H1 (cell line): ENCODE data around the gene ARHGEF10L. TPM values are rescaled to one million over a fixed set of nuclear protein-coding genes. Genes with fewer than 3 reads are reported as not detected.

Experiments used
- CTCF ChIA-PET: fragments of 300-600 bp; sonication (Branson Sonifier 250); formaldehyde crosslinking; loops from one replicate; lab custom pipeline; 2021; ENCODE audit not compliant: partially characterized antibody; lab: Charles Lee
- POLR2A ChIA-PET: fragments of 300-600 bp; sonication (Branson Sonifier 250); formaldehyde crosslinking; loops from one replicate; lab custom pipeline; 2021; ENCODE audit warnings: inconsistent platforms; ENCODE audit not compliant: partially characterized antibody; lab: Charles Lee
- DNase-seq, 2 experiments: peaks; one replicate each; pipeline versions ENCODE4 v3.0.0 to v3.0.0-alpha.2; 2010 to 2022; ENCODE audit warnings: low spot score in 2 of 2, low read depth in 1 of 2, mixed read lengths in 1 of 2
- FAIRE-seq: peaks from 2 replicates; lab custom pipeline; 2011; peaks lifted over from hg19 to GRCh38; lab: Jason Lieb, UNC
- H2AFZ ChIP-seq: 2 replicates; pipeline ENCODE4 v1.8.1; 2012; ENCODE audit warnings: low read length, inconsistent platforms
- H2AK5ac ChIP-seq: 2 replicates; pipeline ENCODE4 v1.6.1; 2013; ENCODE audit warnings: low read depth, low read length
- H2BK120ac ChIP-seq: replicated peaks from 2 replicates; pipeline ENCODE3; 2013; ENCODE audit warnings: low read depth, low read length, inconsistent platforms
- H2BK12ac ChIP-seq: 2 replicates; pipeline ENCODE4 v1.6.1; 2013; ENCODE audit warnings: low read depth, low read length
- H2BK15ac ChIP-seq: 2 replicates; pipeline ENCODE4 v1.6.1; 2013; ENCODE audit warnings: low read length
- H2BK20ac ChIP-seq: 2 replicates; pipeline ENCODE4 v1.6.1; 2013; ENCODE audit warnings: low read length
- H2BK5ac ChIP-seq: 2 replicates; pipeline ENCODE4 v1.6.1; 2013; ENCODE audit warnings: low read depth, low read length
- H3K14ac ChIP-seq: 2 replicates; pipeline ENCODE4 v1.6.1; 2013; ENCODE audit warnings: inconsistent platforms; ENCODE audit not compliant: insufficient read length
- H3K18ac ChIP-seq: 2 replicates; pipeline ENCODE4 v1.6.1; 2013; ENCODE audit warnings: low read length; ENCODE audit errors: extremely low read depth
- H3K23ac ChIP-seq: 2 replicates; pipeline ENCODE4 v1.6.1; 2013; ENCODE audit warnings: inconsistent platforms; ENCODE audit not compliant: insufficient read length
- H3K23me2 ChIP-seq: 2 replicates; pipeline ENCODE4 v1.6.1; 2013; ENCODE audit warnings: low read depth, low read length
- H3K27ac ChIP-seq: 2 replicates; pipeline ENCODE4 v1.6.1; 2011; ENCODE audit warnings: low read depth, low read length, inconsistent platforms
- H3K27me3 ChIP-seq, 4 experiments: replicated peaks in 1 of 4; 1 replicate in 1 of 4; 2 replicates in 3 of 4; pipeline versions ENCODE4 v1.6.1 to v1.8.1; 2011 to 2013; ENCODE audit warnings: low read length in 3 of 4, mild to moderate bottlenecking in 3 of 4, inconsistent platforms in 2 of 4, mixed read lengths in 2 of 4, moderate library complexity in 1 of 4; ENCODE audit not compliant: control insufficient read depth in 3 of 4, insufficient read depth in 3 of 4; ENCODE audit errors: extremely low read depth in 1 of 4
- H3K36me3 ChIP-seq, 4 experiments: 2 replicates each; pipeline versions ENCODE4 v1.6.1 to v1.8.1; 2011 to 2013; ENCODE audit warnings: mild to moderate bottlenecking in 4 of 4, low read length in 3 of 4, moderate library complexity in 2 of 4, control low read depth in 1 of 4, inconsistent platforms in 1 of 4; ENCODE audit not compliant: insufficient read depth in 4 of 4, control insufficient read depth in 2 of 4
- H3K4ac ChIP-seq: replicated peaks from 2 replicates; pipeline ENCODE3; 2013; ENCODE audit warnings: low read length, low read depth, mixed read lengths, inconsistent platforms; ENCODE audit not compliant: insufficient read length
- H3K4me1 ChIP-seq, 4 experiments: replicated peaks in 1 of 4; 1 replicate in 1 of 4; 2 replicates in 3 of 4; pipeline versions ENCODE4 v1.6.1 to v1.8.1; 2011 to 2013; ENCODE audit warnings: low read length in 3 of 4, inconsistent platforms in 2 of 4, mixed read lengths in 1 of 4; ENCODE audit not compliant: insufficient read depth in 4 of 4, control insufficient read depth in 3 of 4
- H3K4me2 ChIP-seq, 2 experiments: 2 replicates each; pipeline versions ENCODE4 v1.6.1 to v1.8.1; 2011 to 2013; ENCODE audit warnings: low read depth in 2 of 2, low read length in 2 of 2, control low read depth in 1 of 2, inconsistent platforms in 1 of 2, mild to moderate bottlenecking in 1 of 2; ENCODE audit not compliant: insufficient read depth in 1 of 2
- H3K4me3 ChIP-seq, 4 experiments: fragments of 200-600, 300-600 bp in 1 of 4; sonication (generic), shearing (Covaris generic), sonication (Bioruptor Twin) in 1 of 4; 2 replicates each; pipeline versions ENCODE4 v1.5.1 to v1.8.1; 2011 to 2016; ENCODE audit warnings: low read length in 4 of 4, low read depth in 3 of 4, control low read depth in 2 of 4, inconsistent platforms in 2 of 4, mild to moderate bottlenecking in 2 of 4, mixed read lengths in 1 of 4, moderate library complexity in 1 of 4; ENCODE audit not compliant: insufficient read depth in 2 of 4; ENCODE audit errors: extremely low read depth in 1 of 4
- H3K56ac ChIP-seq: replicated peaks from 2 replicates; pipeline ENCODE3; 2013; ENCODE audit warnings: low read depth, mild to moderate bottlenecking, mixed read lengths, low read length, inconsistent platforms; ENCODE audit not compliant: insufficient read length
- H3K79me1 ChIP-seq: 2 replicates; pipeline ENCODE4 v1.6.1; 2013; ENCODE audit warnings: low read depth, low read length, control low read depth
- H3K79me2 ChIP-seq, 2 experiments: 2 replicates each; pipeline versions ENCODE4 v1.6.1 to v1.8.1; 2012 to 2013; ENCODE audit warnings: low read length in 2 of 2, mild to moderate bottlenecking in 2 of 2, inconsistent platforms in 1 of 2; ENCODE audit not compliant: insufficient read depth in 2 of 2, control insufficient read depth in 1 of 2
- H3K9ac ChIP-seq, 4 experiments: replicated peaks in 1 of 4; 1 replicate in 1 of 4; 2 replicates in 3 of 4; pipeline versions ENCODE4 v1.6.1 to v1.8.1; 2011 to 2013; ENCODE audit warnings: low read depth in 3 of 4, low read length in 3 of 4, control low read depth in 2 of 4, mild to moderate bottlenecking in 2 of 4, moderate library complexity in 2 of 4, inconsistent platforms in 1 of 4; ENCODE audit errors: extremely low read depth in 1 of 4
- H3K9me3 ChIP-seq, 2 experiments: 2 replicates each; pipeline versions ENCODE4 v1.6.1 to v1.8.1; 2012 to 2013; ENCODE audit warnings: mild to moderate bottlenecking in 2 of 2, moderate library complexity in 2 of 2, control low read depth in 1 of 2, inconsistent platforms in 1 of 2, low read depth in 1 of 2, low read length in 1 of 2, mixed read lengths in 1 of 2; ENCODE audit not compliant: insufficient read depth in 2 of 2
- H4K20me1 ChIP-seq, 2 experiments: replicated peaks in 1 of 2; 2 replicates each; pipeline versions ENCODE3 to v1.8.1; 2011 to 2013; ENCODE audit warnings: inconsistent platforms in 2 of 2, low read length in 2 of 2, mild to moderate bottlenecking in 1 of 2; ENCODE audit not compliant: insufficient read depth in 2 of 2, control insufficient read depth in 1 of 2
- H4K5ac ChIP-seq: 2 replicates; pipeline ENCODE4 v1.6.1; 2013; ENCODE audit warnings: low read length, low read depth, mixed read lengths, inconsistent platforms; ENCODE audit not compliant: insufficient read length
- H4K8ac ChIP-seq: 2 replicates; pipeline ENCODE4 v1.8.0; 2013; ENCODE audit warnings: mild to moderate bottlenecking, moderate library complexity, low read length, inconsistent platforms; ENCODE audit not compliant: insufficient read depth; ENCODE audit errors: extremely low read depth
- H4K91ac ChIP-seq: replicated peaks from 2 replicates; pipeline ENCODE3; 2013; ENCODE audit warnings: low read length, mixed read lengths, inconsistent platforms; ENCODE audit not compliant: insufficient read length
- BACH1 ChIP-seq: IDR thresholded peaks from 2 replicates; pipeline ENCODE4 v1.6.1; 2012; ENCODE audit warnings: low read length, improper control_type of control experiment
- BRCA1 ChIP-seq: IDR thresholded peaks from 2 replicates; pipeline ENCODE4 v1.6.1; 2012; ENCODE audit warnings: low read depth, low read length, improper control_type of control experiment
- KDM1A ChIP-seq: fragments of 200-600, 300-600 bp; sonication (generic); IDR thresholded peaks from 2 replicates; pipeline ENCODE4 v1.7.1; 2016; ENCODE audit warnings: mild to moderate bottlenecking, low read length, borderline replicate concordance
- NRF1 ChIP-seq: IDR thresholded peaks from 2 replicates; pipeline ENCODE4 v1.6.1; 2011; ENCODE audit warnings: mild to moderate bottlenecking, low read depth, low read length, improper control_type of control experiment
- RFX5 ChIP-seq: IDR thresholded peaks from 2 replicates; pipeline ENCODE4 v1.6.1; 2011; ENCODE audit warnings: low read depth, low read length, improper control_type of control experiment, borderline replicate concordance
- SAP30 ChIP-seq: fragments of 300-600 bp; sonication (generic); IDR thresholded peaks from 2 replicates; pipeline ENCODE4 v1.7.1; 2012; ENCODE audit warnings: low read length, moderate library complexity, mild to moderate bottlenecking, inconsistent platforms; ENCODE audit not compliant: insufficient read depth, insufficient replicate concordance
- TAF1 ChIP-seq: IDR thresholded peaks from 2 replicates; pipeline ENCODE4 v1.6.1; 2011; ENCODE audit warnings: mild to moderate bottlenecking, low read depth, low read length
- TBP ChIP-seq: IDR thresholded peaks from 2 replicates; pipeline ENCODE4 v1.6.1; 2011; ENCODE audit warnings: low read depth, low read length, improper control_type of control experiment
- polyA plus RNA-seq, 7 experiments: library from polyadenylated mRNA; depleted of rRNA in 3 of 7; stranded (reverse) in 5 of 7; unstranded in 2 of 7; fragments of >200 nt in 5 of 7; fragments of 200-250 nt in 2 of 7; gene quantifications; 1 replicate in 5 of 7; 2 replicates in 1 of 7; 4 replicates in 1 of 7; pipeline versions ENCODE4 v1.2.1 to v1.2.3, GENCODE V29; 2011 to 2013; ENCODE audit warnings: missing spikeins in 2 of 7, mixed read lengths in 2 of 7
- total RNA-seq: library from RNA; stranded (reverse); fragmentation: NEBNext Ultra II Directional; extraction: Animal tissue kit (Norgen Biotek cat#: 25700); gene quantifications from 2 replicates; pipeline ENCODE4 v1.2.1, GENCODE V29; 2021

The ARHGEF10L gene
- total and polyA plus RNA-seq, 2 of the 8 experiments (the other 6 are each of a cell fraction or from before 2014, with no cell fraction given), result 33.6 to 39.6 TPM

GRCh38 chr1:17529381-17529780 lies 10.1 kb upstream of the ARHGEF10L start:
- H3K4ac ChIP-seq, result no peak overlapping the region
- H3K27me3 ChIP-seq, result no peaks in the 10 kb centered on the region
- H3K23ac ChIP-seq, result no peak overlapping the region
- H2BK20ac ChIP-seq, result peak overlapping the region; percentile 72; the same call in 1 of the 2 replicates
- no peaks in the 10 kb centered on the region for H3K36me3 ChIP-seq
- no peak overlapping the region for H4K91ac ChIP-seq
- no peak overlapping the region for H3K4me2 ChIP-seq
- H2BK12ac ChIP-seq, result no peak overlapping the region
- H2BK5ac ChIP-seq, result no peak overlapping the region
- H4K5ac ChIP-seq, result no peak overlapping the region
- no peak overlapping the region for H4K8ac ChIP-seq
- H4K20me1 ChIP-seq, result no peaks in the 10 kb centered on the region
- H3K4me3 ChIP-seq, result no peak overlapping the region
- POLR2A ChIA-PET, result interaction anchor here (1.8 to 3.5 kb wide), 3 partner anchors 9 to 19 kb away, joined by 5 to 15 read pairs (median 9); no protein-coding TSS in a partner anchor
- H3K23me2 ChIP-seq, result peaks cover 5% of the 10 kb centered on the region; the same call in 1 of the 2 replicates
- H3K27ac ChIP-seq, result no peak overlapping the region
- H3K79me2 ChIP-seq, result no peaks in the 10 kb centered on the region
- H3K14ac ChIP-seq, result no peak overlapping the region
- H3K9me3 ChIP-seq, result no peaks in the 10 kb centered on the region
- no peak overlapping the region for H2AFZ ChIP-seq
- H2AK5ac ChIP-seq, result no peak overlapping the region
- no peak overlapping the region; the same call in 1 of the 2 replicates for H3K18ac ChIP-seq
- DNase-seq, result no peak
- no peak overlapping the region for H3K56ac ChIP-seq
- peaks cover 0 to 18% (median 12%) of the 10 kb centered on the region in 4 experiments; a peak in 5 of 7 replicates for H3K4me1 ChIP-seq
- no peaks in the 10 kb centered on the region for H3K79me1 ChIP-seq
- H2BK120ac ChIP-seq, result no peak overlapping the region
- CTCF ChIA-PET, result interaction anchor here (1.0 to 86.2 kb wide), 7 partner anchors 13 to 43 kb away, joined by 3 to 1640 read pairs (median 4); no protein-coding TSS in a partner anchor
- H3K9ac ChIP-seq, result no peak overlapping the region
- no peak for FAIRE-seq
- H2BK15ac ChIP-seq, result 0 out of 2 replicates have a peak overlapping the region, but pooled peaks have one; percentile 29
- no peak for TF ChIP-seq BRCA1
- TF ChIP-seq SAP30, result no peak
- TF ChIP-seq TBP, result no peak
- no peak for TF ChIP-seq TAF1
- TF ChIP-seq NRF1, result no peak
- TF ChIP-seq BACH1, result no peak
- TF ChIP-seq RFX5, result no peak
- TF ChIP-seq KDM1A, result no peak
